Skeletal muscle tissue (tissue), 4 donors: Measurements from ENCODE around the gene VPS52. TPM values are rescaled to one million over a fixed set of nuclear protein-coding genes. Genes with fewer than 3 reads are reported as not detected.

Experiments used
- H3K27ac ChIP-seq: one replicate; pipeline ENCODE4 v1.7.0; 2013; ENCODE audit warnings: mild to moderate bottlenecking, low read depth, low read length, inconsistent platforms
- H3K27me3 ChIP-seq, 3 donors: one replicate each; pipeline ENCODE4 v1.7.0; 2013; ENCODE audit warnings: low read length in 3 of 3; ENCODE audit not compliant: control insufficient read depth in 3 of 3, insufficient read depth in 3 of 3
- H3K36me3 ChIP-seq, 3 donors: one replicate each; pipeline ENCODE4 v1.7.0; 2013; ENCODE audit warnings: low read length in 3 of 3; ENCODE audit not compliant: control insufficient read depth in 3 of 3, insufficient read depth in 3 of 3
- H3K4me1 ChIP-seq, 3 donors: one replicate each; pipeline ENCODE4 v1.7.0; 2013; ENCODE audit warnings: low read length in 3 of 3, mild to moderate bottlenecking in 3 of 3; ENCODE audit not compliant: control insufficient read depth in 3 of 3, insufficient read depth in 3 of 3
- H3K4me3 ChIP-seq, 3 donors: one replicate each; pipeline ENCODE4 v1.7.0; 2013; ENCODE audit warnings: low read length in 3 of 3
- H3K9ac ChIP-seq, 3 donors: one replicate each; pipeline ENCODE4 v1.7.0; 2013; ENCODE audit warnings: low read length in 3 of 3, mild to moderate bottlenecking in 3 of 3, moderate library complexity in 2 of 3, low read depth in 1 of 3
- H3K9me3 ChIP-seq, 3 donors: one replicate each; pipeline ENCODE4 v1.7.0; 2013; ENCODE audit warnings: low read length in 3 of 3; ENCODE audit not compliant: control insufficient read depth in 3 of 3
- total RNA-seq: library from RNA; depleted of rRNA; stranded (reverse); fragments of >200 nt; gene quantifications from one replicate; pipeline ENCODE4 v1.2.3, GENCODE V29; 2014
- donor health status: Osteomylitis.

The VPS52 gene
- total RNA-seq, 1 donor from 2014 or later = 43.8 TPM

GRCh38 chr6:33304216-33304615 lies 32.5 kb upstream of the VPS52 start:
- H3K9ac ChIP-seq = no peak overlapping the region
- H3K4me3 ChIP-seq = no peak overlapping the region
- H3K27me3 ChIP-seq = no peaks in the 10 kb centered on the region
- peaks cover 12 to 21% (median 21%) of the 10 kb centered on the region in 3 donors for H3K36me3 ChIP-seq
- H3K27ac ChIP-seq = no peak overlapping the region
- H3K9me3 ChIP-seq = no peaks in the 10 kb centered on the region
- H3K4me1 ChIP-seq = peaks cover 5 to 9% (median 6%) of the 10 kb centered on the region in 3 donors

- peaks cover 13 to 21% (median 18%) of the 10 kb centered on the region in 3 donors for H3K36me3 ChIP-seq
- H3K4me1 ChIP-seq = peaks cover 16 to 24% (median 17%) of the 10 kb centered on the region in 3 donors
- H3K9ac ChIP-seq = no peak overlapping the region
These were observed 30.2 kb upstream of the VPS52 start for GRCh38 chr6:33301877-33302276.

GRCh38 chr6:33299237-33299944 lies 27.7 kb upstream of the VPS52 start:
- Histone ChIP-seq H3K4me1 (peaks cover 16 to 25% (median 17%) of the 10 kb centered on the region in 3 donors), H3K27ac (peak overlapping the region; percentile 97), H3K4me3 (peak overlapping the region; percentile 88 to 99 (median 98)), H3K27me3 (no peaks in the 10 kb centered on the region), H3K9ac (peak overlapping the region; percentile 84 to 98 (median 98)), H3K9me3 (no peaks in the 10 kb centered on the region), H3K36me3 (peaks cover 26 to 29% (median 27%) of the 10 kb centered on the region in 3 donors)

More at GRCh38 chr6:33301877-33302276, 30.2 kb upstream of the VPS52 start:
- H3K27me3 ChIP-seq = no peaks in the 10 kb centered on the region
- no peaks in the 10 kb centered on the region for H3K9me3 ChIP-seq
- H3K4me3 ChIP-seq = no peak overlapping the region
- H3K27ac ChIP-seq = no peak overlapping the region

- H3K4me3 ChIP-seq = peak within 1 kb of the TSS; percentile 88 to 99 (median 98)
- H3K9ac ChIP-seq = peak within 1 kb of the TSS; percentile 84 to 98 (median 98)
- peaks cover 25 to 30% (median 29%) of the 10 kb centered on the region in 3 donors for H3K36me3 ChIP-seq
- no peaks in the 10 kb centered on the region for H3K9me3 ChIP-seq
- no peaks in the 10 kb centered on the region for H3K27me3 ChIP-seq
- H3K4me1 ChIP-seq = peaks cover 16 to 25% (median 17%) of the 10 kb centered on the region in 3 donors
- peak within 1 kb of the TSS; percentile 97 for H3K27ac ChIP-seq
These were observed 27.1 kb upstream of the VPS52 start, which contains the start of gene RGL2 for GRCh38 chr6:33298773-33299236. Gene RGL2 (minus strand): TSS chr6:33298942. CDS start chr6:33298610, 332 bp downstream.

- H3K27ac ChIP-seq = peak overlapping the region; percentile 97
- peaks cover 16 to 25% (median 17%) of the 10 kb centered on the region in 3 donors for H3K4me1 ChIP-seq
- H3K9ac ChIP-seq = peak overlapping the region; percentile 75 to 98 (median 98)
- no peaks in the 10 kb centered on the region for H3K27me3 ChIP-seq
- no peaks in the 10 kb centered on the region for H3K9me3 ChIP-seq
- H3K36me3 ChIP-seq = peaks cover 29 to 36% (median 33%) of the 10 kb centered on the region in 3 donors
- H3K4me3 ChIP-seq = peak overlapping the region; percentile 88 to 99 (median 98)
These were observed 26.5 kb upstream of the VPS52 start for GRCh38 chr6:33297956-33298772.

- Histone ChIP-seq H3K4me1 (peaks cover 16 to 25% (median 17%) of the 10 kb centered on the region in 3 donors), H3K36me3 (peaks cover 36 to 43% (median 37%) of the 10 kb centered on the region in 3 donors), H3K27me3 (no peaks in the 10 kb centered on the region), H3K9ac (peak overlapping the region; percentile 43 to 76 (median 62)), H3K4me3 (peak overlapping the region; percentile 52 to 98 (median 54)), H3K9me3 (no peaks in the 10 kb centered on the region), H3K27ac (peak overlapping the region; percentile 97)
These were observed 25.8 kb upstream of the VPS52 start for GRCh38 chr6:33297406-33297955.

GRCh38 chr6:33296797-33297405 lies 25.2 kb upstream of the VPS52 start:
- peaks cover 41 to 49% (median 43%) of the 10 kb centered on the region in 3 donors for H3K36me3 ChIP-seq
- H3K9me3 ChIP-seq = no peaks in the 10 kb centered on the region
- H3K4me1 ChIP-seq = peaks cover 16 to 25% (median 17%) of the 10 kb centered on the region in 3 donors
- H3K27ac ChIP-seq = peak overlapping the region; percentile 97
- H3K4me3 ChIP-seq = peak overlapping the region; percentile 52 to 98 (median 54)
- H3K27me3 ChIP-seq = no peaks in the 10 kb centered on the region
- peak overlapping the region in 2 of 3 donors; percentile 62 to 76 for H3K9ac ChIP-seq

GRCh38 chr6:33295621-33296369 lies 24.1 kb upstream of the VPS52 start:
- H3K27me3 ChIP-seq = no peaks in the 10 kb centered on the region
- no peak overlapping the region for H3K27ac ChIP-seq
- H3K4me3 ChIP-seq = no peak overlapping the region
- no peaks in the 10 kb centered on the region for H3K9me3 ChIP-seq
- H3K9ac ChIP-seq = no peak overlapping the region
- H3K4me1 ChIP-seq = peaks cover 16 to 25% (median 17%) of the 10 kb centered on the region in 3 donors
- peaks cover 52 to 53% (median 53%) of the 10 kb centered on the region in 3 donors for H3K36me3 ChIP-seq
